OCI-LY1 (cell line): ENCODE data around the gene SLC12A4.
"Not testable (repeated sequence)": the region's sequence is repeated elsewhere in the genome, so short reads cannot be mapped to it uniquely, and the experiment has no call there.

Source experiments
- H2AFZ ChIP-seq: fragments of 200-600 bp; sonication (generic), shearing (Covaris generic); 2 replicates; pipeline ENCODE4 v1.6.0; 2014; ENCODE audit warnings: antibody characterized with exemption, mild to moderate bottlenecking, low read length
- H3F3A ChIP-seq: fragments of 200-600 bp; sonication (generic), shearing (Covaris generic); 2 replicates; pipeline ENCODE4 v1.6.0; 2014; ENCODE audit warnings: mild to moderate bottlenecking, antibody characterized with exemption, low read length, moderate library complexity; ENCODE audit not compliant: insufficient read depth
- H3K27ac ChIP-seq: fragments of 200-600 bp; sonication (generic); 2 replicates; pipeline ENCODE4 v1.5.1; 2014; ENCODE audit warnings: low read length, mixed run types, mild to moderate bottlenecking, low read depth; ENCODE audit not compliant: poor library complexity, severe bottlenecking
- H3K27me3 ChIP-seq: fragments of 200-600 bp; sonication (generic); 2 replicates; pipeline ENCODE4 v1.6.0; 2014; ENCODE audit warnings: antibody characterized with exemption, mild to moderate bottlenecking, low read length, moderate library complexity; ENCODE audit not compliant: insufficient read depth
- H3K36me3 ChIP-seq: fragments of 200-600 bp; sonication (generic); 2 replicates; pipeline ENCODE4 v1.6.1; 2014; ENCODE audit warnings: mild to moderate bottlenecking, antibody characterized with exemption, low read length, moderate library complexity, mixed read lengths; ENCODE audit not compliant: insufficient read depth
- H3K4me1 ChIP-seq: fragments of 200-600 bp; sonication (generic); 2 replicates; pipeline ENCODE4 v1.5.1; 2014; ENCODE audit warnings: mild to moderate bottlenecking, low read length, moderate library complexity; ENCODE audit not compliant: insufficient read depth, severe bottlenecking
- H3K4me2 ChIP-seq: fragments of 200-600 bp; sonication (generic), shearing (Covaris generic); 2 replicates; pipeline ENCODE4 v1.6.1; 2014; ENCODE audit warnings: low read length
- H3K4me3 ChIP-seq: fragments of 200-600 bp; sonication (generic); 2 replicates; pipeline ENCODE4 v1.5.1; 2014; ENCODE audit warnings: low read length, low read depth, mild to moderate bottlenecking, mixed read lengths; ENCODE audit not compliant: poor library complexity, severe bottlenecking
- H3K79me2 ChIP-seq: fragments of 200-600 bp; shearing (Covaris generic); 2 replicates; pipeline ENCODE4 v1.6.1; 2016; ENCODE audit warnings: mixed run types, low read length, mixed read lengths; ENCODE audit not compliant: insufficient read depth
- H3K9ac ChIP-seq: fragments of 200-600 bp; sonication (generic), shearing (Covaris generic); 2 replicates; pipeline ENCODE4 v1.6.1; 2014; ENCODE audit warnings: mild to moderate bottlenecking, low read length, mixed read lengths
- H3K9me2 ChIP-seq: fragments of 200-600 bp; sonication (generic), shearing (Covaris generic); 2 replicates; pipeline ENCODE4 v1.6.1; 2014; ENCODE audit warnings: low read depth, mild to moderate bottlenecking, low read length, mixed read lengths
- H3K9me3 ChIP-seq: fragments of 200-600 bp; shearing (Covaris generic); 2 replicates; pipeline ENCODE4 v1.6.1; 2014; ENCODE audit warnings: low read length, mixed read lengths
- H4K20me1 ChIP-seq: fragments of 200-600 bp; sonication (generic), shearing (Covaris generic); 2 replicates; pipeline ENCODE4 v1.6.0; 2016; ENCODE audit warnings: mild to moderate bottlenecking, low read length; ENCODE audit not compliant: insufficient read depth
- CTCF ChIP-seq: fragments of 200-600 bp; sonication (generic), shearing (Covaris generic); IDR thresholded peaks from 2 replicates; pipeline ENCODE4 v1.5.1; 2017; ENCODE audit warnings: mild to moderate bottlenecking, antibody characterized with exemption, low read length, moderate library complexity, mixed read lengths
- EZH2 ChIP-seq: fragments of 200-600 bp; sonication (generic), shearing (Covaris generic); IDR thresholded peaks from 2 replicates; pipeline ENCODE4 v1.8.0; 2017; ENCODE audit warnings: borderline replicate concordance, mixed run types, mild to moderate bottlenecking, antibody characterized with exemption, low read length, moderate library complexity, mixed read lengths

The SLC12A4 gene

DNA sequence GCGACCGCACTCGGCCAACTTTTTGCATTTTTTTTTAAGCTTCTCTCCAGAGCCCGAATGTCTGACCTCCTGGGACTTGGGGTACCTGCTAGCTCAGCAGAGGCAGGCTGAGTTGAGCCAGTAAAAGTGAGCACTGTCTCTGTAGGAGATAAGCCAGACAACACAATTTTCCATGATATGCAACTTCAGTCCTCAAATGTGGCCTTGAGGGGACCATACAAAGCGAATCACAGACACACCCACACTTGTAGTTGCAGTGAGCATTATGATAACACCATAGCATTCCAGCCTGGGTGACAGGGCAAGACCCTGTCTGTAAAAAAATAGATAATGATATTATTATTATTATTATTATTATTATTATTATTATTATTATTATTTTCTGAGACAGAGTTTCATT is 28.2 kb upstream of the SLC12A4 start:
- no peaks in the 10 kb centered on the region for H4K20me1 ChIP-seq
- H3K9me2 ChIP-seq = no peaks in the 10 kb centered on the region
- H3K27ac ChIP-seq = no peak overlapping the region
- no peak for TF ChIP-seq EZH2
- TF ChIP-seq CTCF = no peak
- H3K79me2 ChIP-seq = no peaks in the 10 kb centered on the region
- H3K4me1 ChIP-seq = peaks cover 36% of the 10 kb centered on the region
- no peaks in the 10 kb centered on the region for H3K9me3 ChIP-seq
- no peak overlapping the region for H3K4me3 ChIP-seq
- no peaks in the 10 kb centered on the region for H3K27me3 ChIP-seq
- no peak overlapping the region for H3K9ac ChIP-seq
- H3K36me3 ChIP-seq = no peaks in the 10 kb centered on the region
- no peaks in the 10 kb centered on the region for H3F3A ChIP-seq
- no peak overlapping the region for H2AFZ ChIP-seq
- H3K4me2 ChIP-seq = no peak overlapping the region

- no peaks in the 10 kb centered on the region for H3K79me2 ChIP-seq
- H3K4me1 ChIP-seq = peaks cover 32% of the 10 kb centered on the region
- H3K27me3 ChIP-seq = no peaks in the 10 kb centered on the region
- no peaks in the 10 kb centered on the region for H3K36me3 ChIP-seq
- H3K9me3 ChIP-seq = no peaks in the 10 kb centered on the region
- H4K20me1 ChIP-seq = no peaks in the 10 kb centered on the region
- H3F3A ChIP-seq = no peaks in the 10 kb centered on the region
- no peak overlapping the region for H2AFZ ChIP-seq
- H3K4me2 ChIP-seq = no peak overlapping the region
- H3K27ac ChIP-seq = no peak overlapping the region
- no peaks in the 10 kb centered on the region for H3K9me2 ChIP-seq
- TF ChIP-seq CTCF (no peak), EZH2 (no peak)
- H3K4me3 ChIP-seq = no peak overlapping the region
- H3K9ac ChIP-seq = no peak overlapping the region
These were observed 27.0 kb upstream of the SLC12A4 start for GRCh38 chr16:67995423-67995822.

- H4K20me1 ChIP-seq, H3K36me3 ChIP-seq, H3K79me2 ChIP-seq, H2AFZ ChIP-seq, H3K9me3 ChIP-seq, H3K4me2 ChIP-seq, H3K4me3 ChIP-seq, H3K9me2 ChIP-seq, H3K27ac ChIP-seq, H3F3A ChIP-seq, H3K27me3 ChIP-seq, H3K9ac ChIP-seq: not testable (repeated sequence)
- H3K4me1 ChIP-seq = peaks cover 18% of the 10 kb centered on the region
These were observed 25.6 kb upstream of the SLC12A4 start for GRCh38 chr16:67994040-67994408.

- Histone ChIP-seq H3K4me3 (peak overlapping the region; percentile 44), H4K20me1 (no peaks in the 10 kb centered on the region), H2AFZ (no peak overlapping the region), H3K36me3 (no peaks in the 10 kb centered on the region), H3K79me2 (no peaks in the 10 kb centered on the region), H3K9ac (peak overlapping the region; percentile 46; the same call in 1 of the 2 replicates), H3K27ac (no peak overlapping the region), H3K4me1 (peaks cover 15% of the 10 kb centered on the region), H3K9me2 (no peaks in the 10 kb centered on the region), H3K9me3 (no peaks in the 10 kb centered on the region), H3F3A (no peaks in the 10 kb centered on the region), H3K27me3 (no peaks in the 10 kb centered on the region), H3K4me2 (peak overlapping the region; percentile 64)
- TF ChIP-seq CTCF (peak; percentile 93), EZH2 (no peak)
These were observed 25.0 kb upstream of the SLC12A4 start for GRCh38 chr16:67993207-67994039.
